Mesenchymal stem cell (in vitro differentiated cells and primary cell): Measurements from ENCODE around the gene PRKCB.

ENCODE experiments used
- DNase-seq: peaks from one replicate; pipeline ENCODE4 v3.0.0-alpha.2; 2013
- H2AFZ ChIP-seq: one replicate; pipeline ENCODE4 v1.6.1; 2013; ENCODE audit warnings: low read depth, mild to moderate bottlenecking, control low read depth, inconsistent platforms, low read length, moderate library complexity
- H2AK5ac ChIP-seq: 2 replicates; pipeline ENCODE4 v1.6.1; 2013; ENCODE audit warnings: low read length, moderate library complexity, mild to moderate bottlenecking, inconsistent platforms; ENCODE audit not compliant: severe bottlenecking
- H2BK120ac ChIP-seq: one replicate; pipeline ENCODE4 v1.6.1; 2013; ENCODE audit warnings: low read depth, mild to moderate bottlenecking, inconsistent platforms, low read length, moderate library complexity
- H2BK12ac ChIP-seq, 2 experiments: one replicate each; pipeline ENCODE4 v1.6.1; 2013; ENCODE audit warnings: inconsistent platforms in 2 of 2, low read length in 2 of 2, mild to moderate bottlenecking in 2 of 2, moderate library complexity in 2 of 2, control low read depth in 1 of 2
- H2BK15ac ChIP-seq: one replicate; pipeline ENCODE4 v1.6.1; 2013; ENCODE audit warnings: mild to moderate bottlenecking, low read depth, inconsistent platforms; ENCODE audit not compliant: poor library complexity, severe bottlenecking
- H2BK5ac ChIP-seq: 2 replicates; pipeline ENCODE4 v1.6.1; 2013; ENCODE audit warnings: low read depth, mild to moderate bottlenecking, low read length, control low read depth, inconsistent platforms; ENCODE audit not compliant: poor library complexity, severe bottlenecking
- H3K14ac ChIP-seq, 2 experiments: one replicate each; pipeline ENCODE4 v1.6.1; 2013; ENCODE audit warnings: inconsistent platforms in 2 of 2, low read length in 2 of 2, control low read depth in 1 of 2, mild to moderate bottlenecking in 1 of 2, moderate library complexity in 1 of 2
- H3K18ac ChIP-seq, 2 experiments: one replicate each; pipeline ENCODE4 v1.6.1; 2013; ENCODE audit warnings: inconsistent platforms in 2 of 2, low read length in 2 of 2, control low read depth in 1 of 2, low read depth in 1 of 2, mild to moderate bottlenecking in 1 of 2
- H3K23ac ChIP-seq, 2 experiments: one replicate each; pipeline ENCODE4 v1.6.1; 2013; ENCODE audit warnings: inconsistent platforms in 2 of 2, low read length in 2 of 2, mild to moderate bottlenecking in 2 of 2, moderate library complexity in 2 of 2, control low read depth in 1 of 2
- H3K27ac ChIP-seq: 2 replicates; pipeline ENCODE4 v1.5.1; 2013; ENCODE audit warnings: mild to moderate bottlenecking, moderate library complexity, low read length, control low read depth, inconsistent platforms; ENCODE audit not compliant: poor library complexity, severe bottlenecking
- H3K27me3 ChIP-seq, 2 experiments: 2 replicates each; pipeline versions ENCODE4 v1.6.1 to v1.7.0; 2013; ENCODE audit warnings: low read length in 2 of 2, mild to moderate bottlenecking in 2 of 2, moderate library complexity in 2 of 2, control low read depth in 1 of 2, inconsistent platforms in 1 of 2; ENCODE audit not compliant: control insufficient read depth in 1 of 2, insufficient read depth in 1 of 2
- H3K36me3 ChIP-seq, 2 experiments: 2 replicates each; pipeline versions ENCODE4 v1.6.1 to v1.7.0; 2013; ENCODE audit warnings: low read length in 2 of 2, control low read depth in 1 of 2, inconsistent platforms in 1 of 2, low read depth in 1 of 2, mild to moderate bottlenecking in 1 of 2; ENCODE audit not compliant: insufficient read depth in 2 of 2, control insufficient read depth in 1 of 2
- H3K4ac ChIP-seq, 2 experiments: one replicate each; pipeline ENCODE4 v1.6.1; 2013; ENCODE audit warnings: inconsistent platforms in 2 of 2, low read length in 2 of 2, mild to moderate bottlenecking in 2 of 2, moderate library complexity in 2 of 2, control low read depth in 1 of 2, low read depth in 1 of 2
- H3K4me1 ChIP-seq: 2 replicates; pipeline ENCODE4 v1.6.1; 2013; ENCODE audit warnings: low read depth, low read length, control low read depth; ENCODE audit not compliant: control insufficient read depth, insufficient read depth
- H3K4me2 ChIP-seq: 2 replicates; pipeline ENCODE4 v1.6.1; 2013; ENCODE audit warnings: low read length, mild to moderate bottlenecking, inconsistent platforms; ENCODE audit not compliant: poor library complexity, severe bottlenecking
- H3K4me3 ChIP-seq, 2 experiments: 2 replicates each; pipeline versions ENCODE4 v1.5.1 to v1.7.0; 2013; ENCODE audit warnings: low read length in 2 of 2, mild to moderate bottlenecking in 2 of 2, control low read depth in 1 of 2, low read depth in 1 of 2; ENCODE audit not compliant: insufficient read depth in 1 of 2
- H3K79me1 ChIP-seq: replicated peaks from 2 replicates; pipeline ENCODE4 v1.6.1; 2013; ENCODE audit warnings: mild to moderate bottlenecking, control low read depth, low read length, inconsistent platforms; ENCODE audit not compliant: poor library complexity, severe bottlenecking
- H3K9ac ChIP-seq: 2 replicates; pipeline ENCODE4 v1.7.0; 2013; ENCODE audit warnings: mild to moderate bottlenecking, low read length, moderate library complexity
- H3K9me3 ChIP-seq: 2 replicates; pipeline ENCODE4 v1.7.0; 2013; ENCODE audit warnings: mild to moderate bottlenecking, low read length; ENCODE audit not compliant: control insufficient read depth
- H4K8ac ChIP-seq: one replicate; pipeline ENCODE4 v1.6.1; 2013; ENCODE audit warnings: inconsistent platforms, mild to moderate bottlenecking, low read length, moderate library complexity
- H4K91ac ChIP-seq: one replicate; pipeline ENCODE4 v1.6.1; 2013; ENCODE audit warnings: mild to moderate bottlenecking, low read length, inconsistent platforms
- WGBS: methylation state at CpG from one replicate; pipeline ENCODE4 v1.1.7; 2013; ENCODE audit warnings: mixed read lengths; 5-methylcytosine and 5-hydroxymethylcytosine counted together

Gene PRKCB

DNA sequence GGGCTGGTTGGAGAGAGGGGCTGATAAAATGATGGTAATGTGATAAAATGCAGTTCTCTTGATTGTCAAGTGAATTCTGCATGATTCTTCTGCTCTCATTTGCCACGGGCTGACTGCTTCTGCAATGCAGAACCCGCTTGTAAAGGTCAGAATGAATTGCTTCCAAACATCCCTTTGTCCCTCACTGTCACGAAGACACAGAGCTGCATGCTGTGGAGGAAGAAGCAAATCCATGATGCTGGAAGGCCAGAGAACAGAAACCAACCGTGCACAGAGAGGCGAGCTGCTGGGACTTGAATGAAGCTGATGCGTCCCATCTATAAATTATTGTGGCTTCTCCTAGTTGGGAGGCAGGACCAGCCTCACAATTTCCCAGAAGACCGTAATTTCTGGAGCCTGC lies 171.6 kb downstream of the PRKCB start:
- 47% methylated on average over 7 of the region's 7 CpGs for WGBS
- Histone ChIP-seq H3K4ac (no peak overlapping the region), H4K8ac (no peak overlapping the region), H3K9ac (no peak overlapping the region), H2AK5ac (no peak overlapping the region), H3K27ac (no peak overlapping the region), H3K23ac (no peak overlapping the region), H2BK12ac (no peak overlapping the region), H3K4me1 (no peaks in the 10 kb centered on the region), H2BK120ac (no peak overlapping the region), H3K14ac (no peak overlapping the region), H3K27me3 (peaks cover 0 to 28% of the 10 kb centered on the region in 2 experiments), H3K9me3 (no peaks in the 10 kb centered on the region), H3K36me3 (no peaks in the 10 kb centered on the region), H3K79me1 (no peaks in the 10 kb centered on the region), H2BK15ac (no peak overlapping the region), H2AFZ (no peak overlapping the region), H3K4me3 (no peak overlapping the region), H2BK5ac (no peak overlapping the region), H4K91ac (no peak overlapping the region), H3K18ac (no peak overlapping the region), H3K4me2 (no peak overlapping the region)
- DNase-seq: no peak

DNA sequence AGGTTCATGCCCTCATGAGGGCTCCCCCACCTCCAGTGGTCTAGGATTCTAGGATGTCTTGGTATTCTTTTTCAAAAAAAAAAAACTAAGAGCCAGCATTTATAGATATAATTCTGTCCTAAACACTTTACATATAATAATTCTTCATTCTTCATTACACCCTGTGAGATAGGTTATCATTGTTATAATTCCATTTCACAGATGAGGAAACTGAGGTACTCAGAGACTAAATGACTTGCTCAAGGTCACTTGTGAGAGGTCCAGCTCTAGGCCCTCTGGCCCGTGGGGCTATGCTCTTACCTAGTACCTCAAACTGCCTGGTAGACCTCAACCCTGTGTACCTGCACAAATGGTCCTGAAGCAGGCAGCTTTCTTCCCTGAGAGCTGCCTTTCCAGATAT lies 172.2 kb downstream of the PRKCB start:
- H3K18ac ChIP-seq: no peak overlapping the region
- H2BK12ac ChIP-seq: no peak overlapping the region
- no peaks in the 10 kb centered on the region for H3K79me1 ChIP-seq
- H3K36me3 ChIP-seq: no peaks in the 10 kb centered on the region
- peak overlapping the region; percentile 11 for H2AFZ ChIP-seq
- no peak overlapping the region for H2BK5ac ChIP-seq
- no peak overlapping the region for H4K8ac ChIP-seq
- H2BK15ac ChIP-seq: no peak overlapping the region
- no peak overlapping the region for H4K91ac ChIP-seq
- no peak overlapping the region for H3K4me3 ChIP-seq
- no peak overlapping the region for H3K4me2 ChIP-seq
- no peak overlapping the region for H3K4ac ChIP-seq
- no peak overlapping the region for H2BK120ac ChIP-seq
- no peak overlapping the region for H3K23ac ChIP-seq
- H2AK5ac ChIP-seq: no peak overlapping the region
- H3K4me1 ChIP-seq: no peaks in the 10 kb centered on the region
- no peak for DNase-seq
- WGBS: 30% methylated on average over 1 of the region's 1 CpG
- no peaks in the 10 kb centered on the region for H3K9me3 ChIP-seq
- no peak overlapping the region for H3K9ac ChIP-seq
- H3K27ac ChIP-seq: no peak overlapping the region
- H3K27me3 ChIP-seq: peaks cover 0 to 32% of the 10 kb centered on the region in 2 experiments
- H3K14ac ChIP-seq: no peak overlapping the region

DNA sequence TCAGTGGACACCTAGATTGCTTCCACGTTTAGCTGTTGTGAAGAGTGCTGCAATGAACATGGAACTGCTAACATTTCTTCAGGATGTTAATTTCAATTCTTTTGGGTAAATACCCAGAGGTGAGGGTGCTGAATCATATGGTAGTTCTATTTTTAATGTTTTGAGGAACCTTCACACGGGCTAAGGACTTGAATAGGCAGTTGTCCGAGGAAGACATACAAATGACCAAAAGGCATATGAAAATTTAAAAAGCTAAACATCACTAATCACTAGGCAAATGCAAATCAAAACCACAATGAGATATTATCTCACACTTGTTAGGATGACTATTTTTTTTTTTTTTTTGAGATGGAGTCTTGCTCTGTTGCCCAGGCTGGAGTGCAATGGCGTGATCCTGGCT lies 173.3 kb downstream of the PRKCB start:
- H3K9ac ChIP-seq: no peak overlapping the region
- no peak overlapping the region for H2BK120ac ChIP-seq
- H3K36me3 ChIP-seq: no peaks in the 10 kb centered on the region
- H3K23ac ChIP-seq: no peak overlapping the region
- H3K79me1 ChIP-seq: no peaks in the 10 kb centered on the region
- no peak overlapping the region for H3K14ac ChIP-seq
- H3K4me1 ChIP-seq: no peaks in the 10 kb centered on the region
- no peaks in the 10 kb centered on the region for H3K9me3 ChIP-seq
- no peak overlapping the region for H4K91ac ChIP-seq
- no peak overlapping the region for H3K18ac ChIP-seq
- H2AK5ac ChIP-seq: no peak overlapping the region
- no peak overlapping the region for H2BK5ac ChIP-seq
- 53% methylated on average over 4 of the region's 4 CpGs for WGBS
- no peak overlapping the region for H2AFZ ChIP-seq
- no peak overlapping the region for H3K27ac ChIP-seq
- H3K4ac ChIP-seq: no peak overlapping the region
- no peak overlapping the region for H3K4me2 ChIP-seq
- no peak overlapping the region for H4K8ac ChIP-seq
- H2BK15ac ChIP-seq: no peak overlapping the region
- H3K4me3 ChIP-seq: no peak overlapping the region
- DNase-seq: no peak
- H3K27me3 ChIP-seq: peaks cover 0 to 32% of the 10 kb centered on the region in 2 experiments
- no peak overlapping the region for H2BK12ac ChIP-seq

DNA sequence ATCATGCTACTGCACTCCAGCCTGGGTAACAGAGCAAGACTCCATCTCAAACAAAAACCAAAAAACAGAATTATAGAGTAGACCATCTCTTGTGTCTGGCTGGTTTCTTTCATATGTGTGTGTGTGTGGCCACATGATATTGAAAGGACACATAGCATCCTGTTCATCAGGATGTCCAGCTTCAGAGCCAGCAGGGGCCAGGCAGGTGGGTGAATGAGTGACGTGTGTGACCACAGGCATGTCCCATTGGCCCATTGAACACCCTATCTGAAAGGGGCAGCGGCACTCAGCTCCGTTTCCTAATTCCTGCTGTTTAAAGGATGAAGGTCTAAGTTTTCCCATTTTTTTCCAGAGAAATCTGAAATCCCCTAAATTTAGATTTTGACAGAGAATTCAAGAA lies 174.2 kb downstream of the PRKCB start:
- H3K4me1 ChIP-seq: no peaks in the 10 kb centered on the region
- no peak overlapping the region for H4K91ac ChIP-seq
- no peak overlapping the region for H3K27ac ChIP-seq
- H3K27me3 ChIP-seq: peaks cover 0 to 32% of the 10 kb centered on the region in 2 experiments
- H3K4ac ChIP-seq: no peak overlapping the region
- no peak overlapping the region for H3K23ac ChIP-seq
- H2BK12ac ChIP-seq: no peak overlapping the region
- no peak overlapping the region for H2BK5ac ChIP-seq
- no peak overlapping the region for H2AK5ac ChIP-seq
- no peak overlapping the region for H4K8ac ChIP-seq
- no peak overlapping the region for H2AFZ ChIP-seq
- H3K36me3 ChIP-seq: no peaks in the 10 kb centered on the region
- H3K79me1 ChIP-seq: no peaks in the 10 kb centered on the region
- H3K9ac ChIP-seq: no peak overlapping the region
- no peak overlapping the region for H3K14ac ChIP-seq
- WGBS: 65% methylated on average over 3 of the region's 3 CpGs
- H2BK120ac ChIP-seq: no peak overlapping the region
- no peak overlapping the region for H3K18ac ChIP-seq
- no peak overlapping the region for H3K4me3 ChIP-seq
- H3K4me2 ChIP-seq: no peak overlapping the region
- DNase-seq: no peak
- H2BK15ac ChIP-seq: no peak overlapping the region
- no peaks in the 10 kb centered on the region for H3K9me3 ChIP-seq
